ENCODE data around the gene SOCS7.

DNA sequence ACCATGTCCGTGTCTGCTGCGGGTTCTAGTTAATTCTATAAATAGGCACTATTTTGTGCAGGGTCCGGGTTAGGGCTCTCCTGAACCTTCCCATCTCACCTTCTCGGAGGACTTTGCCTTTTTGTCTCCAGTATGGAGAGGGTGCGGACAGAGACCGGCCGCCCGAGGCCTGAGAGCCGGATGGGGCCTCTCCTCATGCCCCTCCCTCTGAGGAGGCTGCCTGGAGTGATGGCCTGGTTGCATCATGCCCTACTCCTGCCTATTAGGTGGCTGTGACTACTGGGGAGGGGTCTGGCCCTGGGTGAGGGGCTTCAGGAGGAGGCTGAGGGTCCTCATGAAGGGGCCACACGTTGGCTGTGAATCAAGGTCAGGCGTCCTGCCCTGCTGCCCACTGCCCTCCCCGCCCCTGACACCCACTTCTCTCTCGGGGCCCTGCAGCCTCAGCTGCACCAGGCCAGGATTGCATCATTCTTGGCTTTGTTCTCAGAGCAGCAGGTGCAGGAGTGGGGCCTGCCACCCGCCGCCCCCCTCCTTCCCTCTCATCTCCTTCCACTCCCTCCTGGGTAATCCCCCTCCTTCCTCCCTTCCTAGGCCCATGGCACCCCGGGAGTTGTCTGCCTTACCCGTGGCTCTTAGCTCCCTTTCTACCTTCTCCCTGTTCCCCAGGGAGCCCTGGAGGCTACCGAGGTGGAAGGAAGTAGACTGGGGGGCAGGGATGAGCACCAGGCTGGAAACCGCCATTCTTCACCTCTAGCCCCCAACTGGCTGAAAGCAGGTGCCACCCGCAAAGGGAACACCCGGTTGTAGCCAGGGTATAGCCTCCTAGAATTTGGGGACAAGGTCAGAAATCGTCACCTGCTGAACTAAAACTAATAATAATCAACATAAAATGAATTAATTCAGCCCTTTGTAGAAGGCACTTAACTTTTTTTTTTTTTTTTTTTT is 63.9 kb downstream of the SOCS7 start:
- TF ChIP-seq CEBPB (IDR thresholded peaks at IDR 0.05) (peak; percentile 95), TEAD4 (IDR thresholded peaks at IDR 0.05) (no peak), RAD21 (IDR thresholded peaks at IDR 0.05; ENCODE audit: low read depth) (no peak), YY1 (IDR thresholded peaks at IDR 0.05; ENCODE audit: low read depth) (no peak), TAF1 (IDR thresholded peaks at IDR 0.05; ENCODE audit: low read depth) (peak; percentile 49; the same call in 1 of the 2 replicates), EP300 (IDR thresholded peaks at IDR 0.05; ENCODE audit: borderline replicate concordance) (0 out of 2 replicates have a peak, but pooled peaks have one; percentile 18), ZBTB7A (IDR thresholded peaks at IDR 0.05; ENCODE audit: low read depth) (peak; percentile 95)
- TF ChIP-seq, protein P1, sequence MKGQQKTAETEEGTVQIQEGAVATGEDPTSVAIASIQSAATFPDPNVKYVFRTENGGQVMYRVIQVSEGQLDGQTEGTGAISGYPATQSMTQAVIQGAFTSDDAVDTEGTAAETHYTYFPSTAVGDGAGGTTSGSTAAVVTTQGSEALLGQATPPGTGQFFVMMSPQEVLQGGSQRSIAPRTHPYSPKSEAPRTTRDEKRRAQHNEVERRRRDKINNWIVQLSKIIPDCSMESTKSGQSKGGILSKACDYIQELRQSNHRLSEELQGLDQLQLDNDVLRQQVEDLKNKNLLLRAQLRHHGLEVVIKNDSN (IDR thresholded peaks at IDR 0.05): no peak
- TF ChIP-seq, protein P2, sequence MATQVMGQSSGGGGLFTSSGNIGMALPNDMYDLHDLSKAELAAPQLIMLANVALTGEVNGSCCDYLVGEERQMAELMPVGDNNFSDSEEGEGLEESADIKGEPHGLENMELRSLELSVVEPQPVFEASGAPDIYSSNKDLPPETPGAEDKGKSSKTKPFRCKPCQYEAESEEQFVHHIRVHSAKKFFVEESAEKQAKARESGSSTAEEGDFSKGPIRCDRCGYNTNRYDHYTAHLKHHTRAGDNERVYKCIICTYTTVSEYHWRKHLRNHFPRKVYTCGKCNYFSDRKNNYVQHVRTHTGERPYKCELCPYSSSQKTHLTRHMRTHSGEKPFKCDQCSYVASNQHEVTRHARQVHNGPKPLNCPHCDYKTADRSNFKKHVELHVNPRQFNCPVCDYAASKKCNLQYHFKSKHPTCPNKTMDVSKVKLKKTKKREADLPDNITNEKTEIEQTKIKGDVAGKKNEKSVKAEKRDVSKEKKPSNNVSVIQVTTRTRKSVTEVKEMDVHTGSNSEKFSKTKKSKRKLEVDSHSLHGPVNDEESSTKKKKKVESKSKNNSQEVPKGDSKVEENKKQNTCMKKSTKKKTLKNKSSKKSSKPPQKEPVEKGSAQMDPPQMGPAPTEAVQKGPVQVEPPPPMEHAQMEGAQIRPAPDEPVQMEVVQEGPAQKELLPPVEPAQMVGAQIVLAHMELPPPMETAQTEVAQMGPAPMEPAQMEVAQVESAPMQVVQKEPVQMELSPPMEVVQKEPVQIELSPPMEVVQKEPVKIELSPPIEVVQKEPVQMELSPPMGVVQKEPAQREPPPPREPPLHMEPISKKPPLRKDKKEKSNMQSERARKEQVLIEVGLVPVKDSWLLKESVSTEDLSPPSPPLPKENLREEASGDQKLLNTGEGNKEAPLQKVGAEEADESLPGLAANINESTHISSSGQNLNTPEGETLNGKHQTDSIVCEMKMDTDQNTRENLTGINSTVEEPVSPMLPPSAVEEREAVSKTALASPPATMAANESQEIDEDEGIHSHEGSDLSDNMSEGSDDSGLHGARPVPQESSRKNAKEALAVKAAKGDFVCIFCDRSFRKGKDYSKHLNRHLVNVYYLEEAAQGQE (IDR thresholded peaks at IDR 0.05; ENCODE audit: low read depth): no peak

All from Ishikawa (cell line).